DND-41 (cell line): ENCODE measurements around the gene ZNF521.
"Not testable (repeated sequence)": the region's sequence is repeated elsewhere in the genome, so short reads cannot be mapped to it uniquely, and the experiment has no call there.

ENCODE experiments used
- ATAC-seq: fragments of 200-7000 bp; cut with Tn5 transposase; 3 replicates; pipeline ENCODE4 v1.9.1; 2021; ENCODE audit warnings: low read depth; ENCODE audit not compliant: insufficient read depth
- DNase-seq: peaks from one replicate; pipeline ENCODE4 v3.0.0-alpha.2; 2020
- H2AFZ ChIP-seq: 2 replicates; pipeline ENCODE4 v1.6.0; 2012; ENCODE audit warnings: low read depth, low read length
- H3K27ac ChIP-seq: 2 replicates; pipeline ENCODE4 v1.5.1; 2012; ENCODE audit warnings: low read length, inconsistent platforms
- H3K27me3 ChIP-seq: fragments of 200-600 bp; sonication (generic); 2 replicates; pipeline ENCODE4 v1.6.0; 2012; ENCODE audit warnings: low read length, mild to moderate bottlenecking, inconsistent platforms; ENCODE audit not compliant: insufficient read depth, poor library complexity
- H3K36me3 ChIP-seq: 2 replicates; pipeline ENCODE4 v1.5.1; 2012; ENCODE audit warnings: low read length, inconsistent platforms; ENCODE audit not compliant: insufficient read depth
- H3K4me1 ChIP-seq: 2 replicates; pipeline ENCODE4 v1.5.1; 2012; ENCODE audit warnings: mild to moderate bottlenecking, low read length; ENCODE audit not compliant: insufficient read depth
- H3K4me2 ChIP-seq: 2 replicates; pipeline ENCODE4 v1.6.0; 2012; ENCODE audit warnings: mild to moderate bottlenecking, moderate library complexity, low read length, inconsistent platforms; ENCODE audit not compliant: insufficient read depth
- H3K4me3 ChIP-seq, 2 experiments: fragments of 200-600 bp in 1 of 2; shearing (Covaris generic) in 1 of 2; 2 replicates each; pipeline ENCODE4 v1.5.1; 2012 to 2016; ENCODE audit warnings: inconsistent platforms in 2 of 2, low read length in 2 of 2, mild to moderate bottlenecking in 2 of 2, low read depth in 1 of 2, moderate library complexity in 1 of 2
- H3K79me2 ChIP-seq: 2 replicates; pipeline ENCODE4 v1.6.0; 2012; ENCODE audit warnings: low read length, inconsistent platforms; ENCODE audit not compliant: insufficient read depth
- H3K9ac ChIP-seq: 2 replicates; pipeline ENCODE4 v1.6.0; 2012; ENCODE audit warnings: low read depth, mild to moderate bottlenecking, inconsistent platforms, low read length, moderate library complexity
- H3K9me3 ChIP-seq: 2 replicates; pipeline ENCODE4 v1.5.1; 2012; ENCODE audit warnings: low read length, moderate library complexity, mild to moderate bottlenecking, inconsistent platforms; ENCODE audit not compliant: insufficient read depth, severe bottlenecking
- H4K20me1 ChIP-seq: 2 replicates; pipeline ENCODE4 v1.6.0; 2012; ENCODE audit warnings: low read length; ENCODE audit not compliant: insufficient read depth
- CTCF ChIP-seq: IDR thresholded peaks from 2 replicates; pipeline ENCODE4 v1.5.1; 2012; ENCODE audit warnings: borderline replicate concordance, low read length, moderate library complexity, mild to moderate bottlenecking; ENCODE audit not compliant: poor library complexity, severe bottlenecking; ENCODE audit errors: extremely low read depth
- EZH2 ChIP-seq: IDR thresholded peaks from 3 replicates; pipeline ENCODE4 v1.6.1; 2012; ENCODE audit warnings: borderline replicate concordance, low read depth, mild to moderate bottlenecking, moderate library complexity, low read length, inconsistent platforms; ENCODE audit not compliant: severe bottlenecking

ZNF521 gene

GRCh38 chr18:25278394-25278793, 73.6 kb downstream of the ZNF521 start:
- Histone ChIP-seq H4K20me1 (no peaks in the 10 kb centered on the region), H3K9me3 (no peaks in the 10 kb centered on the region), H3K9ac (no peak overlapping the region), H2AFZ (no peak overlapping the region), H3K36me3 (no peaks in the 10 kb centered on the region), H3K4me3 (no peak overlapping the region), H3K4me1 (no peaks in the 10 kb centered on the region), H3K4me2 (no peak overlapping the region), H3K27me3 (peaks cover 7% of the 10 kb centered on the region), H3K27ac (no peak overlapping the region), H3K79me2 (no peaks in the 10 kb centered on the region)
- TF ChIP-seq EZH2 (no peak), CTCF (no peak)
- no peak for ATAC-seq
- DNase-seq, result no peak

GRCh38 chr18:25275412-25276001, 76.5 kb downstream of the ZNF521 start:
- no peak for ATAC-seq
- H3K36me3 ChIP-seq, result no peaks in the 10 kb centered on the region

GRCh38 chr18:25274926-25275325, 77.0 kb downstream of the ZNF521 start:
- Histone ChIP-seq H3K4me3 (no peak overlapping the region), H3K27ac (no peak overlapping the region), H3K4me1 (no peaks in the 10 kb centered on the region), H3K27me3 (peaks cover 3% of the 10 kb centered on the region), H3K79me2 (no peaks in the 10 kb centered on the region), H3K4me2 (no peak overlapping the region), H3K36me3 (no peaks in the 10 kb centered on the region), H3K9me3 (no peaks in the 10 kb centered on the region), H3K9ac (no peak overlapping the region), H4K20me1 (no peaks in the 10 kb centered on the region), H2AFZ (no peak overlapping the region)
- TF ChIP-seq CTCF (no peak), EZH2 (no peak)
- DNase-seq, result no peak
- ATAC-seq, result no peak

More at GRCh38 chr18:25275412-25276001, 76.5 kb downstream of the ZNF521 start:
- no peaks in the 10 kb centered on the region for H3K9me3 ChIP-seq
- H3K9ac ChIP-seq, result no peak overlapping the region
- TF ChIP-seq CTCF, result no peak
- TF ChIP-seq EZH2, result no peak
- H3K4me2 ChIP-seq, result no peak overlapping the region
- no peaks in the 10 kb centered on the region for H3K79me2 ChIP-seq
- no peaks in the 10 kb centered on the region for H4K20me1 ChIP-seq
- no peak overlapping the region for H3K4me3 ChIP-seq
- no peak for DNase-seq
- no peak overlapping the region for H2AFZ ChIP-seq
- peaks cover 3% of the 10 kb centered on the region for H3K27me3 ChIP-seq
- H3K4me1 ChIP-seq, result no peaks in the 10 kb centered on the region
- no peak overlapping the region for H3K27ac ChIP-seq

GRCh38 chr18:25266931-25267527, 84.9 kb downstream of the ZNF521 start:
- H3K4me2 ChIP-seq, result not testable (repeated sequence)

More at GRCh38 chr18:25266931-25267527, 84.9 kb downstream of the ZNF521 start:
- not testable (repeated sequence) for H3K4me3 ChIP-seq, H4K20me1 ChIP-seq, H3K27ac ChIP-seq, ATAC-seq, DNase-seq, H2AFZ ChIP-seq, H3K9me3 ChIP-seq, H3K4me1 ChIP-seq, H3K9ac ChIP-seq, H3K79me2 ChIP-seq, H3K36me3 ChIP-seq, H3K27me3 ChIP-seq
